WTC11 (cell line): ENCODE measurements around the gene CBS.

Experiments used
- CBFB ChIP-seq: sonication (generic); formaldehyde crosslinking; IDR thresholded peaks from 2 replicates; pipeline ENCODE4 v1.8.1; 2022; ENCODE audit warnings: mild to moderate bottlenecking, low read depth, missing genetic modification reagents
- CTCF ChIP-seq: fragments of 200-600 bp; IDR thresholded peaks from 2 replicates; pipeline ENCODE4 v1.8.0; 2022; ENCODE audit warnings: antibody characterized with exemption
- E2F1 ChIP-seq: sonication (generic); formaldehyde crosslinking; IDR thresholded peaks from 2 replicates; pipeline ENCODE4 v1.8.0; 2022; ENCODE audit warnings: mild to moderate bottlenecking, missing genetic modification reagents
- FOXK1 ChIP-seq: sonication (generic); formaldehyde crosslinking; IDR thresholded peaks from 2 replicates; pipeline ENCODE4 v1.8.0; 2022; ENCODE audit warnings: mild to moderate bottlenecking, moderate library complexity, missing genetic modification reagents
- HMGXB4 ChIP-seq: sonication (generic); formaldehyde crosslinking; IDR thresholded peaks from 2 replicates; pipeline ENCODE4 v1.8.1; 2023; ENCODE audit warnings: mild to moderate bottlenecking, moderate library complexity, missing genetic modification reagents
- IRF1 ChIP-seq: sonication (generic); formaldehyde crosslinking; IDR thresholded peaks from 2 replicates; pipeline ENCODE4 v1.8.0; 2023; ENCODE audit warnings: missing genetic modification reagents
- KAT7 ChIP-seq: sonication (generic); formaldehyde crosslinking; IDR thresholded peaks from 2 replicates; pipeline ENCODE4 v1.8.1; 2023; ENCODE audit warnings: missing genetic modification reagents, mild to moderate bottlenecking, borderline replicate concordance
- NR3C1 ChIP-seq: sonication (generic); formaldehyde crosslinking; conservative IDR thresholded peaks from 2 replicates; pipeline ENCODE4 v1.8.1; 2023; ENCODE audit warnings: low read depth, mild to moderate bottlenecking, missing genetic modification reagents
- PRDM15 ChIP-seq: sonication (generic); formaldehyde crosslinking; IDR thresholded peaks from 2 replicates; pipeline ENCODE4 v1.8.0; 2022; ENCODE audit warnings: missing genetic modification reagents
- USF1 ChIP-seq: sonication (generic); formaldehyde crosslinking; IDR thresholded peaks from 2 replicates; pipeline ENCODE4 v1.8.0; 2022; ENCODE audit warnings: mild to moderate bottlenecking, missing genetic modification reagents
- USF2 ChIP-seq: sonication (generic); formaldehyde crosslinking; IDR thresholded peaks from 2 replicates; pipeline ENCODE4 v1.8.1; 2023; ENCODE audit warnings: mild to moderate bottlenecking, missing genetic modification reagents, moderate library complexity
- ZNF219 ChIP-seq: sonication (generic); formaldehyde crosslinking; IDR thresholded peaks from 2 replicates; pipeline ENCODE4 v1.8.0; 2023; ENCODE audit warnings: missing genetic modification reagents, mild to moderate bottlenecking, borderline replicate concordance
- ZNF396 ChIP-seq: fragments of 250-450 bp; sonication (Bioruptor Pico); IDR thresholded peaks from 2 replicates; pipeline ENCODE4 v1.8.0; 2021; ENCODE audit warnings: mild to moderate bottlenecking, moderate library complexity, borderline replicate concordance

- TF ChIP-seq CTCF, result no peak
- TF ChIP-seq HMGXB4 (CRISPR knock-in tag), result no peak
- TF ChIP-seq USF2 (CRISPR knock-in tag), result no peak
- TF ChIP-seq CBFB (CRISPR knock-in tag), result no peak
- no peak for TF ChIP-seq FOXK1
- no peak for TF ChIP-seq NR3C1 (CRISPR knock-in tag)
- TF ChIP-seq IRF1 (CRISPR knock-in tag), result no peak
- no peak for TF ChIP-seq ZNF396 (CRISPR knock-in tag)
- no peak for TF ChIP-seq ZNF219 (CRISPR knock-in tag)
- no peak for TF ChIP-seq E2F1 (CRISPR knock-in tag)
- no peak for TF ChIP-seq KAT7
- TF ChIP-seq USF1 (CRISPR knock-in tag), result no peak
- TF ChIP-seq PRDM15 (CRISPR knock-in tag), result no peak
Observed at GRCh38 chr21:43025636-43026180, 49.9 kb downstream of the CBS start.
